ENCODE results near the gene ADH1A.
"Not testable (repeated sequence)": the region's sequence is repeated elsewhere in the genome, so short reads cannot be mapped to it uniquely, and the experiment has no call there.

ADH1A gene

GRCh38 chr4:99290848-99291786 lies at the start of gene ADH1A:
TSS of gene ADH1A (minus strand) at chr4:99290985. CDS start at chr4:99290914, 71 bp downstream.
- DNase-seq: no peak

DNA sequence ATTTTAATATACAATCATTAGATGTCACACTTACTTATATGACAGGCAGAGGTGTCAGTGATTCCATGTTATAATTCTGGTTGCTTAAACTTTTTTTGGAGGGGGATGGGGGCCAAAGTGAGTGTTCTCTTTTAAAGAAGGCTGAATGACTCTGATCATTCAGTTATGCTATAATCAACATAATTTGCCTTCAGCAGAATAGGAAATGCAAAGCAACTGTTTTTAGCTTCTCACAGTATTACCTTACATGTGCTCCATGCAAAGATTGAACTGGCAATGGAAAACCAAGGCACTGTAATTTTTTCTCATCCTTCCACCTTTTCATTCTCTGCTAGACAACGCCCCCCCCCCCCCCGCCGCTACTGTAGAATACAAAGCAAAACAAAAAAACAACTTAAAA lies 48.4 kb upstream of the ADH1A start:
- no peak for DNase-seq

DNA sequence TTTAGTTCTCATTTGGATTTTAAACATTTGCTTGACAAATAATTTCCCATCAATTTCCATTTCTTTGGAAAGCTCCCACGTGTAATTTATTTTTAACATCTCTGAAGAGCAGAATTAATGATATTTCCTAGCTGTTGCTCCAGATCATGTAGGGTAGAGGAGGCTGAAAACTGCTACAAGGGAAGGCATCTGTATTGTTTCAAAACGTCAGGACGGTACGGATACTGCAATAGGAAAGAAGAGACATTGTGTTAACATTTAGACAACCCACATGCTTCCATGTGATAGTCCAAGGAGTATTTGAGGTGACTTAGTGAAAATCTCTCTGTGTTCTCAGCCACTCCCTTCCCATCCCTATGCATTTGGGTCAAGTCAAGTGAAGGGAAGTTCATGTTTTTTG lies 45.8 kb upstream of the ADH1A start:
- DNase-seq: no peak

- DNase-seq: no peak
These were observed 44.1 kb upstream of the ADH1A start for GRCh38 chr4:99334880-99335279.

- no peak for DNase-seq
These were observed 39.9 kb upstream of the ADH1A start for GRCh38 chr4:99330648-99331047.

- DNase-seq: no peak
These were observed 39.1 kb upstream of the ADH1A start for GRCh38 chr4:99329876-99330275.

DNA sequence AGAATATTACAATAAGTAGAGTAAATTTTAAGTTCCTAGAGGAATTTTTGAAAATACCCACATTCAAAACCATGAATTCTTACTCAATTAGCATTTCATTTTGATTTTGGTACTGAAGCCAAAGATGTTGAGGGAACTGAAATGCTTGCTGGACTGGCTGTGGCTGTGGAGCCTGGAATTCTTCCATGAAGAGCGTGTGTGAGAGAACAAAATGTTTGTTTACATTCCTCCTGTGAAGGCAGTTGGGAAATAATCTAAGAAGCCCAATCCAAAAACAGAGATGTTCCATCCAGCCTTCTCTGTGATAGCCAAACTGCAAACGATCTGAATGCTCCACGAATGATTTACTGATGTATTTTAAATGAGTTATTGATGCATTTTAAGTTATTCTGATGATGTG lies 34.2 kb upstream of the ADH1A start:
- peak; percentile 52 for DNase-seq

GRCh38 chr4:99324361-99324760 lies 33.6 kb upstream of the ADH1A start:
- DNase-seq: no peak

DNA sequence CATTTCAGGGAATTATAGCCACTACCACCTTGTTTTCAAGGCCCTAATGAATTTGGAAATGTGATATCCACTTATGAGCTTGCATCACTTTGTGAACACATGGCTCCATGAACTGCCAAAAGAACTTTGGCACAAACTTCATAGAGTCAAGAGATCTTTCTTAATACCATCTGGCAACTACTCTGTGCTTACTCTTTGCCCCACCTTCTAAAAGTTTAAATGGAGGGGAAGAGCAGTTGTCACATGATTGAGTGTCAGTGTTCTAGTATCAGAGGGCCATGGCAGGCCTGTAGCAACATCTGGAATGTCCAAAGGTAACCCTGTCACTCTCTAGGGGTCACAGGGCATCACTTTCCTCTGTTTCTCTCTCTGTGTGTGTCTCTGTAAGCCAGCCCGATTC lies 33.0 kb upstream of the ADH1A start:
- no peak for DNase-seq

GRCh38 chr4:99321241-99322191 lies 30.7 kb upstream of the ADH1A start, which contains the start of gene ADH1B:
TSS of gene ADH1B (minus strand) at chr4:99321401. CDS start at chr4:99321331, 70 bp downstream.
- no peak for DNase-seq

DNA sequence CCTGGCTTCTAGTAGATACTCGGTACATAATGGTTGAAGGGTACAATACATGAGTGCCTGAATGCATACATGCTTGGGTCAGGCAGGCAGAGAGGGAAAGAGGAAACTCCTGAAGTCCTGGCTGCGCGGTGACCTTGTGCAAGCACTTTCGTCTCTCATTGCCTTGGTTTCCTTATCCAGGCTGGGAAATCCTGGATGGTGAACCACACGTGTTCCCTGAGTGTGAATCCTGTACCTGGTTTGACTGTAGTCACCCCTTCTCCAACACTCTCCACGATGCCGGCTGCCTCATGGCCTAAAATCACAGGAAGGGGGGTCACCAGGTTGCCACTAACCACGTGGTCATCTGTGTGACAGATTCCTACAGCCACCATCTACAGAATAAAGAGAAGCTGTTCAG lies 27.0 kb upstream of the ADH1A start:
- not testable (repeated sequence) for DNase-seq

- no peak for DNase-seq
These were observed 26.6 kb upstream of the ADH1A start for GRCh38 chr4:99317354-99317753.

DNA sequence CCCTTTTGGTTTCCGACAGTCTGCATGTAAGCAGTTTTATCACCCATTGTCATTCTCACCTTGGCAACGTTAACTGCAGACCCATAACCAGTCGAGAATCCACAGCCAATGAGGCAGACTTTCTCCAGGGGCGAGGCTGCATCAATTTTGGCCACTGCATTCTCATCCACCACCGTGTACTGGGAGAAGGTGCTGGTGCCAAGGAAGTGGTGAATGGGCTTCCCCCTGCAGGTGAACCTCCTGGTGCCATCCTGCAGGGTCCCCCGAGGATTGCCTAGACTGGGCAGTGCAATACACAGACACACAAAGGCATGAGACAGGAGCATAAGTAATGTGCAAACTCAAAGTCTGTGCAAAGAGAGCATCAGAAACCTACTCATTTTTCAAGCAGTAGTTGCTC lies 25.1 kb upstream of the ADH1A start:
- no peak for DNase-seq

GRCh38 chr4:99314211-99314610 lies 23.4 kb upstream of the ADH1A start:
- no peak for DNase-seq

DNA sequence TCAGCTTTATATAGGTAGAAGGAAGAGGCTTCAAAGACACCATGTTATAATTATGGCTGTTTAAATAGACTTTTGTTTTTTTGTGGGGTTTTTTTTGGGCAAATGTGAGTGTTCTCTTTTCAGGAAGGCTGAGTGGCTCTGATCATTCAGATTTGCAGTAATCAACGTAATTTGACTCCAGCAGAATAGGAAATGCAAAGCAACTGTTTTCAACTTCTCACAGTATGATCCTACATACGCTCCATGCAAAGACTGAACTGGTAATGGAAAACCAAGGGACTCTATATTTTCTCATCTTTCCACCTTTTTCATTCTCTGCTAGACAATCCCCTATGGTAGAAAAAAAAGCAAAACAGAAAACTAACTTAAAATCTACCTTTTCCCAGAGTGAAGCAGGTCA lies 19.6 kb upstream of the ADH1A start:
- no peak for DNase-seq

DNA sequence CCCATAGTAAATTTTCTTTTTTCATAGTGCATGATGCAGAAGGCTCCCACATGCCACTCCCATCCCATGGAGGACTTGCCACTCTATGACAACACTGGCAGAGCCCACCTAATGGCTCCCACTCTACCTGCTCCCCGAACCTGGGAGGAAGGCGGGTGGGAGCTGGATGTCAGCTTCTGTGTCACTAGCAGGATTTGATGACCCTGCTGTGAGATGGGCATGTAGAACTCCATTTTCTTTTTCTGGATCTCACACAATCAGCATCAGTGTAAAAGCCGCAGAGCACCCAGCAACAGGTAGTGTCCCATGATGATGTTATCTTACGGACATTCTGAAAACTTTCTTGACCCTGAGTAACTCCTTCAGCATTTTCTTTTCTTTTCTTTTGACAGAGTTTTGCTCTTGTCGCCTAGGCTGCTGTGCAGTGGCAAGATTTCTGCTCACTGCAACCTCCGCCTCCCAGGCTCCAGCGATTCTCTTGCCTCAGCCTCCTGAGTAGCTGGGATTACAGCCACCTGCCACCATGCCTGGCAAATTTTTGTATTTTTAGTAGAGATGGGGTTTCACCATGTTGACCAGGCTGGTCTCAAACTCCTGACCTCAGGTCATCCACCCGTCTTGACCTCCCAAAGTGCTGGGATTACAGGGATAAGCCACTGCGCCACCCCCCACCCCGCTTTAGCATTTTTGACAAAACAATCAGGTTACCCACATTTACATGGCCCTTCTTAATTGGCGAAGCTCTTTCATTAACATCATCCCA lies 15.0 kb upstream of the ADH1A start:
- DNase-seq: no peak

GRCh38 chr4:99301376-99302164 lies 10.8 kb upstream of the ADH1A start:
- DNase-seq: no peak

DNA sequence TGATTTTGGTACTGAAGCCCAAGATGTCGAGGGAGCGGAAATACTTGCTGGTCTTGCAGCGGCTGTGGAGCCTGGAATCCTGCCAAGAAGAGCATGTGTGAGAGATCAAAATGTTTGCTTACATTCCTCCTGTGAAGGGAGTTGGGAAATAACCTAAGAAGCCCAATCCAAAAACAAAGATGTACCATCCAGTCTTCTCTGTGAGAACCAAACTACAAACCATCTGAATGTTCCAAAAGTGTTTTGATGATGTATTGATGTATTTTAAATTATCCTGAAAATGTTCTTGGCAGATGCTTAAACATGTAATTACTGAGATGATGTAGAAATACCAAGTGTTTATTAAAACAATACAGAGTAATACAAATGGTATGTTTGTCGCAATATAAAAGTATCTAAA lies 10.1 kb upstream of the ADH1A start:
- DNase-seq: no peak

DNA sequence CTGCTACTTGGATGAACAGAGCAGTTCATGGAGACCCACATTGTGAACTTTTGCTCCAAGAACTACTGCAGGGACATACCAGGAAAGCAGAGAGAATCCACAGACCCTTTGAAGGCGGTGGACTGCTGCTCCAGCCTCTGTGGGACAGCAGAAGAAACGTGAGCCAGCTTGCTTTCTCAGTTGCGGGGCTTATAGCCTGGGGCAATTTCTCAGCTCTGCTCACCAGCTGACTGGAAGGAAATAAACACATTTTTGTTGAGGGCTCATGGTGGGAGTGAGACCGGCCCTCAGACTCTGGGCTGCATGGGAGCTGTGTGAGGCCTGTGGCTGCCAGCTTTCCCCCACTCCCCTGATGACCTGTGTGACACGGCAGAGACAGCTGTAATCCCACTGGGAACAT lies 2.6 kb upstream of the ADH1A start:
- no peak for DNase-seq

- no peak for DNase-seq
These were observed 5.4 kb downstream of the ADH1A start for GRCh38 chr4:99285387-99285786.

GRCh38 chr4:99282731-99283130 lies 8.1 kb downstream of the ADH1A start:
- no peak for DNase-seq

- DNase-seq: no peak
These were observed 9.5 kb downstream of the ADH1A start for GRCh38 chr4:99281261-99281660.

All from midbrain (tissue), 1 donor.